ENCODE measurements around the gene TST. TPM values are rescaled to one million over a fixed set of nuclear protein-coding genes. Genes with fewer than 3 reads are reported as not detected.

The TST gene
- total RNA-seq, 3 donors from 2014 or later (not counting 1 experiment from before 2014, with no cell fraction given), result 3.1 to 4.9 (median 4.3) TPM

- no peaks in the 10 kb centered on the region for H3K27me3 Mint-ChIP-seq (ENCODE audit: low read depth in 2 of 2)
- ATAC-seq (no peak), DNase-seq (no peak)
- Histone ChIP-seq H3K9me3 (ENCODE audit: control insufficient read depth, insufficient read depth, low read length) (no peaks in the 10 kb centered on the region), H3K27ac (ENCODE audit: low read length) (no peak overlapping the region), H3K4me3 (ENCODE audit: low read length) (no peak overlapping the region), H3K27me3 (ENCODE audit: control insufficient read depth, insufficient read depth, low read length) (no peaks in the 10 kb centered on the region), H3K4me1 (ENCODE audit: control insufficient read depth, insufficient read depth, low read length) (peaks cover under 1% of the 10 kb centered on the region), H3K36me3 (ENCODE audit: control insufficient read depth, insufficient read depth, low read length) (peaks cover 23% of the 10 kb centered on the region)
- H3K27ac Mint-ChIP-seq, result no peak overlapping the region
- H3K9me3 Mint-ChIP-seq, result no peaks in the 10 kb centered on the region
- 97% methylated on average over 28 of the region's 28 CpGs for WGBS (ENCODE audit: insufficient coverage)
- H3K36me3 Mint-ChIP-seq, result no peaks in the 10 kb centered on the region
- H3K4me1 Mint-ChIP-seq, result no peaks in the 10 kb centered on the region
- TF ChIP-seq, protein P1, sequence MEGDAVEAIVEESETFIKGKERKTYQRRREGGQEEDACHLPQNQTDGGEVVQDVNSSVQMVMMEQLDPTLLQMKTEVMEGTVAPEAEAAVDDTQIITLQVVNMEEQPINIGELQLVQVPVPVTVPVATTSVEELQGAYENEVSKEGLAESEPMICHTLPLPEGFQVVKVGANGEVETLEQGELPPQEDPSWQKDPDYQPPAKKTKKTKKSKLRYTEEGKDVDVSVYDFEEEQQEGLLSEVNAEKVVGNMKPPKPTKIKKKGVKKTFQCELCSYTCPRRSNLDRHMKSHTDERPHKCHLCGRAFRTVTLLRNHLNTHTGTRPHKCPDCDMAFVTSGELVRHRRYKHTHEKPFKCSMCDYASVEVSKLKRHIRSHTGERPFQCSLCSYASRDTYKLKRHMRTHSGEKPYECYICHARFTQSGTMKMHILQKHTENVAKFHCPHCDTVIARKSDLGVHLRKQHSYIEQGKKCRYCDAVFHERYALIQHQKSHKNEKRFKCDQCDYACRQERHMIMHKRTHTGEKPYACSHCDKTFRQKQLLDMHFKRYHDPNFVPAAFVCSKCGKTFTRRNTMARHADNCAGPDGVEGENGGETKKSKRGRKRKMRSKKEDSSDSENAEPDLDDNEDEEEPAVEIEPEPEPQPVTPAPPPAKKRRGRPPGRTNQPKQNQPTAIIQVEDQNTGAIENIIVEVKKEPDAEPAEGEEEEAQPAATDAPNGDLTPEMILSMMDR (IDR thresholded peaks at IDR 0.05), result no peak
- intact Hi-C loops (cut with micrococcal nuclease), result no loop called here
- H3K4me3 Mint-ChIP-seq, result no peak overlapping the region
Measured at GRCh38 chr22:37058917-37059701, 39.9 kb upstream of the TST start.

GRCh38 chr22:37057796-37058510 lies 38.7 kb upstream of the TST start:
- DNase-seq, result no peak

GRCh38 chr22:37057226-37057625 lies 38.0 kb upstream of the TST start:
- intact Hi-C loops (cut with micrococcal nuclease), result no loop called here

More at GRCh38 chr22:37057796-37058510, 38.7 kb upstream of the TST start:
- 97% methylated on average over 12 of the region's 12 CpGs for WGBS (ENCODE audit: insufficient coverage)
- peaks cover 11% of the 10 kb centered on the region for H3K4me1 ChIP-seq (ENCODE audit: control insufficient read depth, insufficient read depth, low read length)
- H3K36me3 Mint-ChIP-seq, result no peaks in the 10 kb centered on the region
- H3K27ac ChIP-seq (ENCODE audit: low read length), result no peak overlapping the region
- H3K9me3 Mint-ChIP-seq, result no peaks in the 10 kb centered on the region
- TF ChIP-seq, protein P1 (IDR thresholded peaks at IDR 0.05), result no peak
- H3K27me3 Mint-ChIP-seq (ENCODE audit: low read depth in 2 of 2), result no peaks in the 10 kb centered on the region
- H3K9me3 ChIP-seq (ENCODE audit: control insufficient read depth, insufficient read depth, low read length), result no peaks in the 10 kb centered on the region
- H3K36me3 ChIP-seq (ENCODE audit: control insufficient read depth, insufficient read depth, low read length), result peaks cover 23% of the 10 kb centered on the region
- no peak overlapping the region for H3K27ac Mint-ChIP-seq
- H3K4me3 Mint-ChIP-seq, result no peak overlapping the region
- no peaks in the 10 kb centered on the region for H3K4me1 Mint-ChIP-seq
- no peak overlapping the region for H3K4me3 ChIP-seq (ENCODE audit: low read length)
- intact Hi-C loops (cut with micrococcal nuclease), result no loop called here
- ATAC-seq, result no peak
- no peaks in the 10 kb centered on the region for H3K27me3 ChIP-seq (ENCODE audit: control insufficient read depth, insufficient read depth, low read length)

More at GRCh38 chr22:37057226-37057625, 38.0 kb upstream of the TST start:
- Mint-ChIP-seq H3K9me3 (no peaks in the 10 kb centered on the region), H3K4me3 (no peak overlapping the region), H3K4me1 (peaks cover 0 to 6% of the 10 kb centered on the region in 2 donors), H3K36me3 (no peaks in the 10 kb centered on the region), H3K27ac (no peak overlapping the region), H3K27me3 (ENCODE audit: low read depth in 2 of 2) (no peaks in the 10 kb centered on the region)
- Histone ChIP-seq H3K9me3 (ENCODE audit: control insufficient read depth, insufficient read depth, low read length) (no peaks in the 10 kb centered on the region), H3K36me3 (ENCODE audit: control insufficient read depth, insufficient read depth, low read length) (peaks cover 23% of the 10 kb centered on the region), H3K4me3 (ENCODE audit: low read length) (no peak overlapping the region), H3K27ac (ENCODE audit: low read length) (no peak overlapping the region), H3K4me1 (ENCODE audit: control insufficient read depth, insufficient read depth, low read length) (peaks cover 18% of the 10 kb centered on the region), H3K27me3 (ENCODE audit: control insufficient read depth, insufficient read depth, low read length) (no peaks in the 10 kb centered on the region)
- DNase-seq, result no peak
- TF ChIP-seq, protein P1 (IDR thresholded peaks at IDR 0.05), result no peak
- ATAC-seq, result no peak
- WGBS (ENCODE audit: insufficient coverage), result 85% methylated on average over 9 of the region's 9 CpGs
